HG03439 (cell line): Measurements from ENCODE around the gene PSMB2.
A peak's percentile ranks its signal among the peaks of the same experiment; 100 is the strongest.
"Not testable (repeated sequence)": the region's sequence is repeated elsewhere in the genome, so short reads cannot be mapped to it uniquely, and the experiment has no call there.

Source experiments
- ATAC-seq: cut with Tn5 transposase; IDR thresholded peaks from one replicate; pipeline ENCODE4 v1.9.1; 2021; ENCODE audit warnings: mild to moderate bottlenecking, moderate library complexity; ENCODE audit not compliant: unreplicated experiment

Gene PSMB2

GRCh38 chr1:35641233-35641866, at the start of gene PSMB2:
Gene PSMB2 (minus strand): TSS chr1:35641526. CDS start chr1:35641432, 94 bp downstream.
- ATAC-seq = peak; percentile 79

DNA sequence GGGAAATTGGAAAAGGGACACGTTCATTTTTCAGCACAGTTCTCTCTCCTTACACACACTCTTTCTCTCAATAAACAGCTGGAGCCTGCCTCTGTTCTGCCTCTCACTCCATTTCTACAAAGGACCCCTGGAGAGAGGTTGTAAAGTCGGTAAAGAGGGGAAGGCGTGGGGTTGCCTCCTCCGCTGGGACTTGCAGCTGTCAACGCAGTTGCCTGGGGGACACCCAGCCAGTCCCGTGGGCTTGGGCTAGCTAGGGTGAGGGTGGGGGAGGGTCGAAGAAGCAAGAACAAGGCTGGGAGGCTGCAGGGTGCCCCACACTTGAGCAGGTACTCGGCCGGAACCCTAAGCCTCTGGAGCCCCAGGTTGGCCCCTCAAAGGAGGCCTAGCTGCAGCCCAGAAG, 49.8 kb upstream of the PSMB2 start:
- ATAC-seq = no peak

- ATAC-seq = not testable (repeated sequence)
These were observed 48.8 kb upstream of the PSMB2 start for GRCh38 chr1:35690103-35690502.

GRCh38 chr1:35688161-35688560, 46.8 kb upstream of the PSMB2 start:
- no peak for ATAC-seq

GRCh38 chr1:35683012-35683411, 41.7 kb upstream of the PSMB2 start:
- ATAC-seq = no peak

GRCh38 chr1:35680271-35680670, 38.9 kb upstream of the PSMB2 start:
- ATAC-seq = no peak

DNA sequence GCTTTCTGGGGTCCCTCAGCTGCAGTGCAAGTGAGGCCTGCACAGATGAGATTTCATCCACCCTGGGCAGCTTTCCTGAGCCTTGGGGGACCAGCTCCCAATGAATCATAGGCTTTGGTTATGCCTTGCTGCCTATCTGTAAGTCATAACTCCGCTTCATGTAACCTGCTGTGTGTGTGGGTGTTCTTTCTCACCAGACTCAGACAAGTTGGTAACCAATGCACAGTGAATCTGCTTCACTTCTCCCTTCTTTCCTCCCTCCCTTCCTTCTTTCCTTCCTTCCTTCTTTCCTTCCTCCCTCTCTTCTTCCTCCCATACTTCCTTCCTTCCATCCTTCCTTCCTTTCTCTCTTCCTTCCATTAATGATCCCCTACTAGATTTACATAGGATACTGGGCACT, 34.4 kb upstream of the PSMB2 start:
- ATAC-seq = no peak

DNA sequence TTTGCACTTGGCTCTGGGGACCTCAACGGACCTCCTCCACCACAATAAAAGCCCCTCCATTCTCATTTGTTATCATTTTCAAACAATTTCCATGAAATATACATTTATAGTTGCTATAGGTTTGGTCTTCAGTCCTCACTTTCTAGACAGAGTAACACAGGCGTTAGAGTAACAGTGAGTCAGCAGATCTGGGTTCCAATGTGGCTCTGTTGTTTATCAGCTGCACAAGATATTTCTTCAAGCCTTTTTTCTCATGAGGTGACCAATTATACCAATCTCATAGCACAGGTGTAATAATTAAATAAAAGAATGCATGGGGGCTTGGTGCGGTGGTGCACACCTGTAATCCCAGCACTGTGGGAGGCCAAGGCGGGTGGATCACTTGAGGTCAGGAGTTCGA, 32.8 kb upstream of the PSMB2 start:
- no peak for ATAC-seq

DNA sequence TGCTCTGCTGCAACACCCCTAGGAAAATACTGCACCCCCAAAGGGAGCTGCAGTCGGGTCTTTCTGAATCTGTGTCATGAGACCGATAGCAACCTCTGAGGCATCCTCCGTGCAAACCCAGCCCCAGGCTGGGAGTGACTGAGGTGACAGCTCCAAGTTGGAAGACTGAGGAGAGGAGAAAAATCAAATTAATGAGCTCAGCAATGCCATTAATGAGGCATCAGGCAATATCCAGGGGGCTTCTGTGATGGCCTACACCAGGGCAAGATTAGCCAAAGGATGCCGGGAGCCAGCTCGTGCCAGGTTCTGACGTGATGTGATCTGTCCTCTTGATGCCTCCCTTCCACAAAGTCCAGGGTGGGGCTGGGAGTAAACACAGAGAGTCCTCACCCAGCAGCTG, 30.8 kb upstream of the PSMB2 start:
- no peak for ATAC-seq

DNA sequence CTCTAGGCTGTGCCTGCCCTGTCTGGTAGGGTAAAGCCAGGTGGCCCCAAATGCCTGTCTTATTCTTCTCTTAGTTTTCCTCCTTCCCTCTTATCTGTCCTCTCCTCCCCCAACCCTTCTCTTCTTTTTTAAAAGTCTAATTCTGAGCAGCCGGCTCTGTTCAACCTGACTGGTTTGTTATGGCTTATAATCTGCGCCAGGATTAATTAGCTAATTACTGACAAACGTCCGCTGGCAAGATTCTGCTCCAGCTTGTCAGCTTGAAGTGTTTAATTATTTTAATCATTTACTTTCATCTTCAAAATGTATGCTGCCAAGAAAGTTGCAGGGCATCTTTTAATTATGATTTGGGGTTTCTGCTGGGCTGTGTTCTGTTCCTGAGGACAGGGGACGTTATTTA, 27.2 kb upstream of the PSMB2 start:
- no peak for ATAC-seq

- no peak for ATAC-seq
These were observed 25.6 kb upstream of the PSMB2 start for GRCh38 chr1:35666916-35667315.

- no peak for ATAC-seq
These were observed 24.9 kb upstream of the PSMB2 start for GRCh38 chr1:35666216-35666615.

- ATAC-seq = no peak
These were observed 22.1 kb upstream of the PSMB2 start for GRCh38 chr1:35663434-35663833.

DNA sequence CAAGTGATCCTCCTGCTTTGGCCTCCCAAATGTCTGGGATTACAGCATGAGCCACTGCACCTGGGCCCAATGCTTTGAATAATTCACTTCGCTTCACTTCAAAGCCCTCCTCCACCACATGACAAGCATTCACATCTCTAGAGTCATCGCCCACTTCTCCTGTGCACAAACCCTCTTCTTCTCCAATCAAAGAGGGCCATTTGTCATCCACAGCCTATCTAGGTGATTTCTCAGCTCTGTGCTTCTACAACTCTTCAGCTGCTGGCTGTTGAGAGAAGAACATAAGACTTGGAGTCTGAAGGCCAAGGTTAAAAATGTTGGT, 20.1 kb upstream of the PSMB2 start:
- no peak for ATAC-seq

- ATAC-seq = no peak
These were observed 19.5 kb upstream of the PSMB2 start for GRCh38 chr1:35660581-35661473.

GRCh38 chr1:35659589-35659988, 18.3 kb upstream of the PSMB2 start:
- ATAC-seq = no peak

- no peak for ATAC-seq
These were observed 16.5 kb upstream of the PSMB2 start for GRCh38 chr1:35657851-35658250.

GRCh38 chr1:35656863-35657232, 15.5 kb upstream of the PSMB2 start:
- no peak for ATAC-seq

DNA sequence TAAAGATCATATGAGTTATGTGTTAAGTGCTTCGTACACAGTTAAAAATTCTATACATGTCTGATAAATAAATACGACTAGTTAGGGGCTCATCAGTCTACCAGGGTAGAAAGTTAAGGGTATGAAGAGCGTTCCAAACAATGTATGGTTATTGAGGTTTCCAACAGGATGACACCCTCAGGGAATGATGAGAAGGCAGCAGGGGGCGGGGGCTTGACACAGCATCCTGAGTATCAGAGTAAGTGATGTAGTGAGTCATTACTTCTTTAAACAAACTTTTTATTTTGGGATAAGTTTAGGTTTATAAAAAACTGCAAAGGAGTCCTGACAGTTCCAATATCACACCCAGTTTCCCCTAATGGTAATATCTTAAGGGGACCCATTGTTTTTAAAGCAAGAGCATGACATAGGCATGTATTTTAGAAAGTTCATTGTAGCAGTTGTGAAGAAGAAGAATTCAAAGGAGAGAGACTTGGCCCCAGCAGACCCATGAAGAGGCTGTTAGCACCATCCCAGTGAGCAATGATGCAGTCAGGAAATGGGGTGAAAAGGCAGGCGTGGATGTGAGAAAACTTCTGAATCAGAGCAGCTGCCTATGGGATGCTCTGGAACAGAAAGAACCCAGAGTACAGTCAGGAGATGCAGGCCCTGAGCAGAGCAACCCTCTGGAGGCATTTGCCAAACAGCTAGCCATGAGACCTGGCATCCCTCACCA, 15.0 kb upstream of the PSMB2 start:
- ATAC-seq = no peak

DNA sequence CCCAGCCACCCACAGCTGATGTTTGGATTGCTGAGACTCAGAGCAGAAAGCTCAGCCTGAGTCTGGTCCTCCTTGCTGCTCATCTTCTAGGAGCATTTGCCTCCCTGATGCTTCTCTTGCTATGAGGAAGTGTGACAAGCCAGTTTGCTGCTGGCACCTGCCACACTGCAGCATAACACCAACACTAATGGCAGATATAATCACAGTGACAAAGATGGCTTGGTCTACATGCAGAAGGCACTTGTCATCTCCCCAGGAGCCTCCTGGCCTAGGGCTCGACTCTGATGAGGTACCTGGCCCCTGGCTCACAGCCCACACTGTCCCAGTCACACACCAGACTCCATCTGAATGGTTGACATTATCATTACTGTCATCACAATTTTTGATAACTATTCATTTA, 13.9 kb upstream of the PSMB2 start:
- ATAC-seq = no peak

DNA sequence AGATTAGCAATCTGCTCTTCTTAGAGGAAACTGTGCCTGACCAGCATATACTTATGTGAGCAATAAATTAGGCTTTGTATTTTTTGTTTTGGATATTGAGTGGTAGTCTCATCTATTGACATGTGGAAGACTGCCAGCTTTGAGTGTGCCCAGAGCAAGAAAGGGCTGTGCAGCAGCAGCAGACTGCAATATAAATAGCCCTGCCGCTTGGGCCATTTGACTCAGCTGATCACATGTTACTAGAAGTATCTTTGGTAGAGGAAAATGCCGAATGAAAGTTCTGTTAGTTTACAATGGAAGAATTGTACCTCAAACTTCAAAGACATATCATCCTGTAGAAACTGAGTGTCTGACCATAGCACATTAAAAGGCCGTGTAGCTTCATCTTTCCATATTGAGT, 9.1 kb upstream of the PSMB2 start:
- ATAC-seq = no peak

DNA sequence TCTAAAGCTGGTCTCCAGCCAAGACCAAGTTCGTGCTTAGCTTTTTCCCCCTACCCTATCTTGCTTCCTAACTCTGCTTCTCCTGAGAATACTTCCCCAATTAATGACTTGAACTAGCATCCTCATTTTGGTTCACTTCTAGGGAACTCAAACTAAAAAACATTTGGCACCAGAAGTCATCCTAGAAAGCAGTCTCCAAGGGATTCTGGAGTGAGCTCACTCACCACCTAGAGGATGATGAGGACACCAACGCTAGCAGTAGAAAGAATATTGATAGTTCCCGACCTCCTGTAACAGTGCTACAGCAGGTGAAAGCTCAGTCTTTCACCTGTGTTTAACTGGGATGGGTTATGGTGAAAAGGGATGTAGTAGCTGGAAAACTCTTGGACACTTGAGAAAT, 4.7 kb upstream of the PSMB2 start:
- ATAC-seq = no peak
